Bronchial epithelial cell (primary cell): ENCODE measurements around the gene CRYBA2. TPM values are rescaled to one million over a fixed set of nuclear protein-coding genes. Genes with fewer than 3 reads are reported as not detected.

Source experiments
- DNase-seq: peaks from one replicate; pipeline ENCODE4 v3.0.0-alpha.2; 2010; ENCODE audit warnings: low read depth
- FAIRE-seq: peaks from 2 replicates; lab custom pipeline; 2011; peaks lifted over from hg19 to GRCh38; lab: Jason Lieb, UNC
- H3K27me3 ChIP-seq: 2 replicates; pipeline ENCODE4 v1.5.1; 2011; ENCODE audit warnings: low read length; ENCODE audit not compliant: control insufficient read depth, insufficient read depth
- H3K36me3 ChIP-seq: 2 replicates; pipeline ENCODE4 v1.5.1; 2011; ENCODE audit warnings: low read length; ENCODE audit not compliant: control insufficient read depth, insufficient read depth
- H3K4me3 ChIP-seq: 2 replicates; pipeline ENCODE4 v1.5.1; 2011; ENCODE audit warnings: mild to moderate bottlenecking, low read depth, low read length, control low read depth
- CTCF ChIP-seq: IDR thresholded peaks from 2 replicates; pipeline ENCODE4 v1.5.1; 2011; ENCODE audit warnings: mild to moderate bottlenecking, moderate library complexity, low read length, control low read depth, inconsistent platforms; ENCODE audit not compliant: insufficient read depth, severe bottlenecking
- total RNA-seq: library from RNA; depleted of rRNA; stranded (reverse); fragments of >200 nt; gene quantifications from 2 replicates; pipeline ENCODE4 v1.2.1, GENCODE V29; 2014

CRYBA2 gene
- total RNA-seq, 1 donor from 2014 or later = not detected

GRCh38 chr2:219030177-219030940, 37.1 kb upstream of the CRYBA2 start:
- DNase-seq (no peak), FAIRE-seq (no peak)
- H3K27me3 ChIP-seq = peaks cover 1% of the 10 kb centered on the region
- H3K4me3 ChIP-seq = no peak overlapping the region
- TF ChIP-seq CTCF = no peak
- H3K36me3 ChIP-seq = no peaks in the 10 kb centered on the region

- Histone ChIP-seq H3K27me3 (peaks cover 1% of the 10 kb centered on the region), H3K36me3 (no peaks in the 10 kb centered on the region), H3K4me3 (no peak overlapping the region)
- peak; percentile 97 for TF ChIP-seq CTCF
- FAIRE-seq (no peak), DNase-seq (peak; percentile 55)
Measured at GRCh38 chr2:219029829-219030165, 36.6 kb upstream of the CRYBA2 start.

DNA sequence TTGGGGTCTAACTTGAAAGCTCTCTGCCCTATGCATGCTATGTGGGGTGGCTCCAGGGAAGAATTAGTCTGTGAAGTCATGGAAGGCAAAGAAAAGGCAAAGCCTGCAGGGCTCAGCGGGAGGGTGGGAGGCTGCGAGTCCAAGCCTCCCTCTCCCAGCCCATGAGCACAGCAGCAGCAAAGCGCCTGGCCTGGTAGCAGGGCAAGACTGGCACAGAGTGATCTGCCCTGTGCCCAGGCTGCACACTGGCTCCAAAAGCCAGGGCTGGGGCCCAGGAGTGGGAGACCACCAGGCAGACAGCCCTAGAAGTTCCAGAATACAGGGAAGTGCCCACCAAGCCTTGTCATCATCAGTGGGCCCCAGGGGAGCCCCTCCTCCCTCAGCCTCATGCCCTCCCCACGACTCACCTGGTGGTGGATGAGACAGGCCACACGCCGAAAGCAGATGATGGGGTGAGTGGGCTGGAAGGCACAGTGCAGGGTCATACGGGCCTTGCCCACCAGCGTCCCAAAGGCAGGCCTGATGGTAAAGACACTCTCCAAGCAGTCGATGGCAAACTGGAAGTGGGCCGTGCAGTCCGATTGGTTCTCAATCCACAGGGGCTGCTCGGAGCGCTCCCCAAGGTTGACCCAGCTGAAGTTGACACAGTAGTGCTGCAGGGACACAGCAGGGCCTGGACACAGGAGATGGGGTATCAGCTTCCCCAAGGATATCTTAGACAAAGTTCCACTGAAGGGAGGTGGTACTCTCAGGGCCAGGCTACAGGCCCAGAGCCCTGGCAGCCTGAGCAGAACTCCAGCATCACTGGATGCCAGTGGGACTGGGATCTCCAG, 36.0 kb upstream of the CRYBA2 start:
- Histone ChIP-seq H3K36me3 (no peaks in the 10 kb centered on the region), H3K4me3 (no peak overlapping the region), H3K27me3 (peaks cover 1% of the 10 kb centered on the region)
- DNase-seq (no peak), FAIRE-seq (no peak)
- no peak for TF ChIP-seq CTCF

DNA sequence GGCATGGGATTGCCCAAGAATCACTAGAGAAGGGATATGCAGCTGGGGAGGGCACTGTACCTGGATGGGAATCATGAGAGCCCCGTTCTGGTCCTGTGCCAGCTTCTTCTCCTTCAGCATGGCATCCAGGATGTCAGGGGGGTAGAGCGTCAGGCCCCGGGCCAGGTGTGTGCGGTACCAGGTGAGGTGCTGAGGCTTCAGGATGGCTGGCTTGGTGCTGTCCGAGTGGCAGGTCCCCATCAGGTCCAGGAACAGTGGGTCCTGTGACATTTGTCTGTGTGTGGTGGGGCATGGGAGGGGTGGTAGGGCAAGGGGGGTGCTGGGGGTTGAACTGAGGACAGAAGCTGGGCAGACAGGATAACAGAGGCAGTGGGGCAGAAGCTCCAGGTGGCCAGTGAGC, 34.9 kb upstream of the CRYBA2 start:
- no peaks in the 10 kb centered on the region for H3K36me3 ChIP-seq
- H3K4me3 ChIP-seq = no peak overlapping the region
- peaks cover 2% of the 10 kb centered on the region for H3K27me3 ChIP-seq
- TF ChIP-seq CTCF = no peak
- FAIRE-seq (no peak), DNase-seq (no peak)

GRCh38 chr2:219027511-219028055, 34.4 kb upstream of the CRYBA2 start:
- FAIRE-seq (no peak), DNase-seq (no peak)
- no peak overlapping the region for H3K4me3 ChIP-seq
- no peak for TF ChIP-seq CTCF
- H3K36me3 ChIP-seq = no peaks in the 10 kb centered on the region
- H3K27me3 ChIP-seq = peaks cover 2% of the 10 kb centered on the region
